ELR (cell line): ENCODE results near the gene CYS1.

Experiments
- DNase-seq: peaks from one replicate; pipeline ENCODE4 v3.0.0-alpha.2; 2015; ENCODE audit warnings: low read depth

Gene CYS1

GRCh38 chr2:10071595-10071994 lies 8.6 kb downstream of the CYS1 start:
- no peak for DNase-seq

GRCh38 chr2:10071176-10071575 lies 9.0 kb downstream of the CYS1 start:
- no peak for DNase-seq

GRCh38 chr2:10067881-10068280 lies 12.3 kb downstream of the CYS1 start:
- no peak for DNase-seq

GRCh38 chr2:10067330-10067729 lies 12.9 kb downstream of the CYS1 start:
- DNase-seq = no peak

- no peak for DNase-seq
Measured at GRCh38 chr2:10065773-10066055, 14.5 kb downstream of the CYS1 start.

- DNase-seq = no peak
Measured at GRCh38 chr2:10064932-10065772, 15.1 kb downstream of the CYS1 start.

- DNase-seq = no peak
Measured at GRCh38 chr2:10063566-10063965, 16.6 kb downstream of the CYS1 start.

- no peak for DNase-seq
Measured at GRCh38 chr2:10062931-10063365, 17.3 kb downstream of the CYS1 start.

GRCh38 chr2:10061221-10061925 lies 18.8 kb downstream of the CYS1 start:
- DNase-seq = no peak

- no peak for DNase-seq
Measured at GRCh38 chr2:10059552-10060335, 20.5 kb downstream of the CYS1 start.

GRCh38 chr2:10059016-10059351 lies 21.2 kb downstream of the CYS1 start:
- DNase-seq = no peak

- DNase-seq = no peak
Measured at GRCh38 chr2:10058251-10059015, 21.8 kb downstream of the CYS1 start.

GRCh38 chr2:10057231-10058107 lies 22.7 kb downstream of the CYS1 start:
- DNase-seq = peak; percentile 65

- DNase-seq = no peak
Measured at GRCh38 chr2:10056439-10056838, 23.8 kb downstream of the CYS1 start.

GRCh38 chr2:10054976-10055375 lies 25.2 kb downstream of the CYS1 start:
- no peak for DNase-seq

- no peak for DNase-seq
Measured at GRCh38 chr2:10054424-10054823, 25.8 kb downstream of the CYS1 start.

- no peak for DNase-seq
Measured at GRCh38 chr2:10053351-10053750, 26.9 kb downstream of the CYS1 start.

- no peak for DNase-seq
Measured at GRCh38 chr2:10052216-10052615, 28.0 kb downstream of the CYS1 start.

GRCh38 chr2:10048501-10049171 lies 31.6 kb downstream of the CYS1 start:
- DNase-seq = peak; percentile 67

- no peak for DNase-seq
Measured at GRCh38 chr2:10047616-10048500, 32.4 kb downstream of the CYS1 start.
